ENCODE data around the gene MPDZ. TPM values are rescaled to one million over a fixed set of nuclear protein-coding genes. Genes with fewer than 3 reads are reported as not detected.

Gene MPDZ
- total RNA-seq, 3 donors from 2014 or later (not counting 1 experiment from before 2014, with no cell fraction given), result not detected

DNA sequence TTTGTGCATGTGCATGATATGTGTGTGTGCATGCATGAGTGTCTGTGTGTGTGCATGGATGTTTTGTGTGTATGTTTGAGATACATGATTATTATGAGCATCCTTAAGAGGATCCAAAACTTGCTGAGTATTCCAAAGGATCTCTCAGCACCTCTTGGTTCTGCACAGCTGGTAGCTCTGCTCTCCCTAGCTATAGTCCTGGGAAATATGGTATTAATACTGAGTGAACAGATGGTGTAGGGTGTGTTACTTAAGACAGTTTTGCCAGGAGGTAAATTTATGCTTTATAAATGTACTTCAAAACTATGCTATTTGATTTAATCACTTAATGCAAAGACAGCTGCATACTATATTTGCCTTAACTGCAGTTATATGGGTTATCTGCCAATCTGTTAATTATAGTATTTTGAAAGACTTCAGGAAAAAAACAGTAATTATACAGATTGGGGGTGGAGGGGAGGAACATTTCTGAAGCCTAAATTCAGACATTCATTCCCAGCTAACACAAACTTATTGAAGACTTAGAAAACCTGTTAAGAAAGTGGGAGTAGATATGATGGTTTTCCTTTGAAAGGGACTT, 215.5 kb downstream of the MPDZ start:
- H3K27ac Mint-ChIP-seq, result no peak overlapping the region
- H3K27ac ChIP-seq (ENCODE audit: low read length), result no peak overlapping the region
- H3K9me3 ChIP-seq (ENCODE audit: control insufficient read depth, insufficient read depth, low read length), result peaks cover 2% of the 10 kb centered on the region
- H3K27me3 ChIP-seq (ENCODE audit: control insufficient read depth, insufficient read depth, low read length), result no peaks in the 10 kb centered on the region
- H3K36me3 ChIP-seq (ENCODE audit: control insufficient read depth, insufficient read depth, low read length), result no peaks in the 10 kb centered on the region
- no peak for DNase-seq
- no peak for ATAC-seq
- H3K27me3 Mint-ChIP-seq (ENCODE audit: low read depth in 2 of 2), result no peaks in the 10 kb centered on the region
- no peaks in the 10 kb centered on the region for H3K4me1 ChIP-seq (ENCODE audit: control insufficient read depth, insufficient read depth, low read length)
- intact Hi-C loops (cut with micrococcal nuclease), result no loop called here
- TF ChIP-seq, protein P1, sequence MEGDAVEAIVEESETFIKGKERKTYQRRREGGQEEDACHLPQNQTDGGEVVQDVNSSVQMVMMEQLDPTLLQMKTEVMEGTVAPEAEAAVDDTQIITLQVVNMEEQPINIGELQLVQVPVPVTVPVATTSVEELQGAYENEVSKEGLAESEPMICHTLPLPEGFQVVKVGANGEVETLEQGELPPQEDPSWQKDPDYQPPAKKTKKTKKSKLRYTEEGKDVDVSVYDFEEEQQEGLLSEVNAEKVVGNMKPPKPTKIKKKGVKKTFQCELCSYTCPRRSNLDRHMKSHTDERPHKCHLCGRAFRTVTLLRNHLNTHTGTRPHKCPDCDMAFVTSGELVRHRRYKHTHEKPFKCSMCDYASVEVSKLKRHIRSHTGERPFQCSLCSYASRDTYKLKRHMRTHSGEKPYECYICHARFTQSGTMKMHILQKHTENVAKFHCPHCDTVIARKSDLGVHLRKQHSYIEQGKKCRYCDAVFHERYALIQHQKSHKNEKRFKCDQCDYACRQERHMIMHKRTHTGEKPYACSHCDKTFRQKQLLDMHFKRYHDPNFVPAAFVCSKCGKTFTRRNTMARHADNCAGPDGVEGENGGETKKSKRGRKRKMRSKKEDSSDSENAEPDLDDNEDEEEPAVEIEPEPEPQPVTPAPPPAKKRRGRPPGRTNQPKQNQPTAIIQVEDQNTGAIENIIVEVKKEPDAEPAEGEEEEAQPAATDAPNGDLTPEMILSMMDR (IDR thresholded peaks at IDR 0.05), result no peak
- peaks cover 7 to 13% of the 10 kb centered on the region in 2 donors for H3K9me3 Mint-ChIP-seq
- no peak overlapping the region for H3K4me3 ChIP-seq (ENCODE audit: low read length)
- no peaks in the 10 kb centered on the region for H3K4me1 Mint-ChIP-seq
- peaks cover 11% of the 10 kb centered on the region for H3K36me3 Mint-ChIP-seq
- H3K4me3 Mint-ChIP-seq, result no peak overlapping the region

DNA sequence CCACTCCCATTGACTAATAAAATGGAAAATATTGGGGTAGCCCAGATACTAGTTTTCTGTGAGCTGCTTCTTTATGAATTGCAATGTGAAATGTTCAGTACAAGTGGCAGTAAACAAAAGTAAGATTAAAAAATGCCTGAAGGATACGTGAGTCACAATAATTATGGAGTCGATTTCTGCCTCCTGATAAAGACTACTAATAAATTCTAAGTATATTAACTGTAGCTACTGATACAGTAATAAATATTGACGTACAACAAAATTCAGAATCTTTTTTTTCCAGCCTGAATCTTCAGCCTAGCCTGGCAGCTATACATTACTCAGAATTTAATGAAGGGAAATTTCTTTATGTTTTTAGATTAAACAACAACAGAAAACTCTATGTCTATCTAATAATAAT, 218.1 kb downstream of the MPDZ start:
- Histone ChIP-seq H3K4me3 (ENCODE audit: low read length) (no peak overlapping the region), H3K27me3 (ENCODE audit: control insufficient read depth, insufficient read depth, low read length) (no peaks in the 10 kb centered on the region), H3K4me1 (ENCODE audit: control insufficient read depth, insufficient read depth, low read length) (no peaks in the 10 kb centered on the region), H3K27ac (ENCODE audit: low read length) (no peak overlapping the region), H3K36me3 (ENCODE audit: control insufficient read depth, insufficient read depth, low read length) (no peaks in the 10 kb centered on the region), H3K9me3 (ENCODE audit: control insufficient read depth, insufficient read depth, low read length) (peaks cover 10% of the 10 kb centered on the region)
- Mint-ChIP-seq H3K4me3 (no peak overlapping the region), H3K9me3 (peaks cover 8 to 13% of the 10 kb centered on the region in 2 donors), H3K36me3 (peaks cover 11% of the 10 kb centered on the region), H3K27ac (no peak overlapping the region), H3K4me1 (no peaks in the 10 kb centered on the region), H3K27me3 (ENCODE audit: low read depth in 2 of 2) (no peaks in the 10 kb centered on the region)
- DNase-seq (no peak), ATAC-seq (no peak)
- intact Hi-C loops (cut with micrococcal nuclease), result no loop called here
- WGBS (ENCODE audit: insufficient coverage), result 83% methylated on average over 2 of the region's 3 CpGs
- TF ChIP-seq, protein P1 (IDR thresholded peaks at IDR 0.05), result no peak

All from natural killer cell (primary cell).